ENCODE data around the gene CFAP46. TPM values are rescaled to one million over a fixed set of nuclear protein-coding genes. Genes with fewer than 3 reads are reported as not detected.

CFAP46 gene
- polyA plus RNA-seq, 1 of the 3 experiments (the other 2 are of a cell fraction): 3.9 TPM

DNA sequence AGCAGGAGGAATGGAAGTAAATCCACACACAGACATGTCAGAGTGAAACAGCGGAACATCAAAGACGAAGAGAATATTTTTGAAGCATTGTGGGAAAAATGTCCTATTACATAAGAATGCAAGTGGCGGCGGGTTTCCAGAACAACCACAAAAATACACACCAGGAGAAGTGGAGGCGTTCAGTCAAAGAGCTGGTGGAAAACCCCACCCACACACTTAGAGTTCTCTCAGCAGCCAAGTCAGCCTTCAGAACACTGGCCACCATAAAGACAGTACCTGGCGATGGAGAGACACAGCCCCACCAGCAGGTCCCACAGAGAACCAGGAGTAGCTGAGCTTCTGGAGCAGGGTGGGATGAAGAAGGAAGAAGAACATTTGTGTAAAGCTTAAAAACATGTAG, 180.1 kb downstream of the CFAP46 start:
- Histone ChIP-seq H3K9ac (no peak overlapping the region), H3K4me3 (ENCODE audit: low read depth in 2 of 2, low read length in 1 of 2) (no peak overlapping the region), H3K9me2 (no peaks in the 10 kb centered on the region), H3K79me2 (ENCODE audit: insufficient read depth) (no peaks in the 10 kb centered on the region), H4K20me1 (ENCODE audit: insufficient read depth) (no peaks in the 10 kb centered on the region), H3K9me3 (no peaks in the 10 kb centered on the region), H3K27me3 (ENCODE audit: insufficient read depth) (no peaks in the 10 kb centered on the region), H3K4me1 (ENCODE audit: control insufficient read depth in 1 of 2, insufficient read depth in 2 of 2, low read depth in 1 of 2, low read length in 1 of 2) (no peaks in the 10 kb centered on the region; a peak in 1 of 4 replicates), H3K36me3 (replicated peaks in 1 of 2; ENCODE audit: control insufficient read depth in 1 of 2, insufficient read depth in 2 of 2, low read length in 1 of 2) (no peaks in the 10 kb centered on the region), H3K27ac (ENCODE audit: low read depth in 2 of 2, low read length in 1 of 2) (no peak overlapping the region), H3K4me2 (no peak overlapping the region), H3F3A (replicated peaks; ENCODE audit: insufficient read depth) (no peaks in the 10 kb centered on the region), H2AFZ (ENCODE audit: low read depth) (no peak overlapping the region)
- TF ChIP-seq TCF12 (IDR thresholded peaks at IDR 0.05) (no peak), NRF1 (IDR thresholded peaks at IDR 0.05; ENCODE audit: low read depth, low read length) (no peak), GABPA (IDR thresholded peaks at IDR 0.05; ENCODE audit: low read depth) (no peak), RAD21 (IDR thresholded peaks at IDR 0.05; ENCODE audit: low read length) (no peak), FOXJ3 (CRISPR knock-in tag; IDR thresholded peaks at IDR 0.05) (no peak), EZH2phosphoT487 (IDR thresholded peaks at IDR 0.05; ENCODE audit: borderline replicate concordance, low read depth) (no peak), SMC3 (IDR thresholded peaks at IDR 0.05; ENCODE audit: low read depth, low read length) (no peak)
- TF ChIP-seq, protein P1, sequence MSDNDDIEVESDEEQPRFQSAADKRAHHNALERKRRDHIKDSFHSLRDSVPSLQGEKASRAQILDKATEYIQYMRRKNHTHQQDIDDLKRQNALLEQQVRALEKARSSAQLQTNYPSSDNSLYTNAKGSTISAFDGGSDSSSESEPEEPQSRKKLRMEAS (IDR thresholded peaks at IDR 0.05; ENCODE audit: low read depth): no peak
- TF ChIP-seq, protein P2, sequence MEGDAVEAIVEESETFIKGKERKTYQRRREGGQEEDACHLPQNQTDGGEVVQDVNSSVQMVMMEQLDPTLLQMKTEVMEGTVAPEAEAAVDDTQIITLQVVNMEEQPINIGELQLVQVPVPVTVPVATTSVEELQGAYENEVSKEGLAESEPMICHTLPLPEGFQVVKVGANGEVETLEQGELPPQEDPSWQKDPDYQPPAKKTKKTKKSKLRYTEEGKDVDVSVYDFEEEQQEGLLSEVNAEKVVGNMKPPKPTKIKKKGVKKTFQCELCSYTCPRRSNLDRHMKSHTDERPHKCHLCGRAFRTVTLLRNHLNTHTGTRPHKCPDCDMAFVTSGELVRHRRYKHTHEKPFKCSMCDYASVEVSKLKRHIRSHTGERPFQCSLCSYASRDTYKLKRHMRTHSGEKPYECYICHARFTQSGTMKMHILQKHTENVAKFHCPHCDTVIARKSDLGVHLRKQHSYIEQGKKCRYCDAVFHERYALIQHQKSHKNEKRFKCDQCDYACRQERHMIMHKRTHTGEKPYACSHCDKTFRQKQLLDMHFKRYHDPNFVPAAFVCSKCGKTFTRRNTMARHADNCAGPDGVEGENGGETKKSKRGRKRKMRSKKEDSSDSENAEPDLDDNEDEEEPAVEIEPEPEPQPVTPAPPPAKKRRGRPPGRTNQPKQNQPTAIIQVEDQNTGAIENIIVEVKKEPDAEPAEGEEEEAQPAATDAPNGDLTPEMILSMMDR (IDR thresholded peaks at IDR 0.05): no peak
- no peak for DNase-seq
- WGBS (ENCODE audit: low lambda C conversion rate): 86% methylated on average over 6 of the region's 6 CpGs
- ChIA-PET POLR2A (no interaction called here), CTCF (interaction anchor here (1.5 kb wide), 1 partner anchor 108 kb away, joined by 4 read pairs; no protein-coding TSS in a partner anchor)

DNA sequence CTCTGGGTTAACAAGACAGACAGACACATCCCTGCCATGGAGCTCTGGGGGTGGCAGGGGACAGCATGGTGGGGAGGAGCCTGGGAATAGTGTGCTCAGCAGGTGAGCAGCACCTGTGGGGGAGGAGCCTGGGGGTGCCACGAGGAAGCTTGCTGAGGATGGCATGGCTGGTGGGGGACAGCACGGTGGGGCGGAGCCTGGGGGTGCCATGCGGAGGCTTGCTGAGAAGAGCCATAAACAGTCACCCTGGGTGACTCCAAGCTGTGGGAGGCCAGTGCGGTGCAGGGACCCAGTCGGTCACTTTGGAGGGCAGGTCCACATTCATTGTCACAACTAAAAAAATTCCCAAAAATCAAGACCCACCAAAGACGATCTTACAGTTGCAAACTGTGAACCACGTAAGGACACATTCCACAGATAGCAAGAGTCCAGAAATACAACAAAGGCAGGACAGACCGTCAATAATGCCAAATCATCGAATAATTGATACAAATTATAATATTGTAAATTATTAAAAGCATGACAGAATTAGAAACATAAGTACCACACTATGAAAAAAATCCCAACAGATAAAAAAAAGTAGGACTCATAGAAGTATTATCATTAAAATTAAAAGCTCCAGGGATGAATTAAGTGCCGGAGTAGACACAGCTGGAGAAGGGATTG, 180.8 kb downstream of the CFAP46 start:
- H3K4me2 ChIP-seq: no peak overlapping the region
- ChIA-PET CTCF (interaction anchor here (1.5 kb wide), 1 partner anchor 107 kb away, joined by 4 read pairs; no protein-coding TSS in a partner anchor), POLR2A (no interaction called here)
- WGBS (ENCODE audit: low lambda C conversion rate): 95% methylated on average over 11 of the region's 11 CpGs
- TF ChIP-seq POLR2AphosphoS5 (IDR thresholded peaks at IDR 0.05; ENCODE audit: low read depth, low read length): no peak
- no peak for TF ChIP-seq GABPA (IDR thresholded peaks at IDR 0.05; ENCODE audit: low read depth)
- no peak for TF ChIP-seq FOXJ3 (CRISPR knock-in tag; IDR thresholded peaks at IDR 0.05)
- TF ChIP-seq, protein P3, sequence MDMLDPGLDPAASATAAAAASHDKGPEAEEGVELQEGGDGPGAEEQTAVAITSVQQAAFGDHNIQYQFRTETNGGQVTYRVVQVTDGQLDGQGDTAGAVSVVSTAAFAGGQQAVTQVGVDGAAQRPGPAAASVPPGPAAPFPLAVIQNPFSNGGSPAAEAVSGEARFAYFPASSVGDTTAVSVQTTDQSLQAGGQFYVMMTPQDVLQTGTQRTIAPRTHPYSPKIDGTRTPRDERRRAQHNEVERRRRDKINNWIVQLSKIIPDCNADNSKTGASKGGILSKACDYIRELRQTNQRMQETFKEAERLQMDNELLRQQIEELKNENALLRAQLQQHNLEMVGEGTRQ (IDR thresholded peaks at IDR 0.05; ENCODE audit: borderline replicate concordance, low read depth, low read length): no peak
- no peak for TF ChIP-seq NFIC (IDR thresholded peaks at IDR 0.05; ENCODE audit: borderline replicate concordance)
- TF ChIP-seq EZH2phosphoT487 (IDR thresholded peaks at IDR 0.05; ENCODE audit: borderline replicate concordance, low read depth): no peak
- TF ChIP-seq SMC3 (IDR thresholded peaks at IDR 0.05; ENCODE audit: low read depth, low read length): no peak
- no peak for TF ChIP-seq MEF2A (IDR thresholded peaks at IDR 0.05; ENCODE audit: borderline replicate concordance, low read depth)
- H4K20me1 ChIP-seq (ENCODE audit: insufficient read depth): no peaks in the 10 kb centered on the region
- H3K4me1 ChIP-seq (ENCODE audit: control insufficient read depth in 1 of 2, insufficient read depth in 2 of 2, low read depth in 1 of 2, low read length in 1 of 2): no peaks in the 10 kb centered on the region; a peak in 1 of 4 replicates
- no peak overlapping the region for H2AFZ ChIP-seq (ENCODE audit: low read depth)
- H3K9ac ChIP-seq: no peak overlapping the region
- H3K27ac ChIP-seq (ENCODE audit: low read depth in 2 of 2, low read length in 1 of 2): no peak overlapping the region
- no peaks in the 10 kb centered on the region for H3K79me2 ChIP-seq (ENCODE audit: insufficient read depth)
- H3K27me3 ChIP-seq (ENCODE audit: insufficient read depth): no peaks in the 10 kb centered on the region
- H3K9me3 ChIP-seq: no peaks in the 10 kb centered on the region
- no peak for DNase-seq
- no peaks in the 10 kb centered on the region for H3K36me3 ChIP-seq (replicated peaks in 1 of 2; ENCODE audit: control insufficient read depth in 1 of 2, insufficient read depth in 2 of 2, low read length in 1 of 2)
- no peaks in the 10 kb centered on the region for H3K9me2 ChIP-seq
- H3K4me3 ChIP-seq (ENCODE audit: low read depth in 2 of 2, low read length in 1 of 2): no peak overlapping the region
- H3F3A ChIP-seq (replicated peaks; ENCODE audit: insufficient read depth): no peaks in the 10 kb centered on the region
